Measurements from ENCODE around the gene PROCA1. TPM values are rescaled to one million over a fixed set of nuclear protein-coding genes. Genes with fewer than 3 reads are reported as not detected.

PROCA1 gene
- total and polyA plus RNA-seq, 9 of the 15 experiments (the other 6 are each of a cell fraction or from before 2014, with no cell fraction given) = 0.78 to 16.2 (median 5.6) TPM

DNA sequence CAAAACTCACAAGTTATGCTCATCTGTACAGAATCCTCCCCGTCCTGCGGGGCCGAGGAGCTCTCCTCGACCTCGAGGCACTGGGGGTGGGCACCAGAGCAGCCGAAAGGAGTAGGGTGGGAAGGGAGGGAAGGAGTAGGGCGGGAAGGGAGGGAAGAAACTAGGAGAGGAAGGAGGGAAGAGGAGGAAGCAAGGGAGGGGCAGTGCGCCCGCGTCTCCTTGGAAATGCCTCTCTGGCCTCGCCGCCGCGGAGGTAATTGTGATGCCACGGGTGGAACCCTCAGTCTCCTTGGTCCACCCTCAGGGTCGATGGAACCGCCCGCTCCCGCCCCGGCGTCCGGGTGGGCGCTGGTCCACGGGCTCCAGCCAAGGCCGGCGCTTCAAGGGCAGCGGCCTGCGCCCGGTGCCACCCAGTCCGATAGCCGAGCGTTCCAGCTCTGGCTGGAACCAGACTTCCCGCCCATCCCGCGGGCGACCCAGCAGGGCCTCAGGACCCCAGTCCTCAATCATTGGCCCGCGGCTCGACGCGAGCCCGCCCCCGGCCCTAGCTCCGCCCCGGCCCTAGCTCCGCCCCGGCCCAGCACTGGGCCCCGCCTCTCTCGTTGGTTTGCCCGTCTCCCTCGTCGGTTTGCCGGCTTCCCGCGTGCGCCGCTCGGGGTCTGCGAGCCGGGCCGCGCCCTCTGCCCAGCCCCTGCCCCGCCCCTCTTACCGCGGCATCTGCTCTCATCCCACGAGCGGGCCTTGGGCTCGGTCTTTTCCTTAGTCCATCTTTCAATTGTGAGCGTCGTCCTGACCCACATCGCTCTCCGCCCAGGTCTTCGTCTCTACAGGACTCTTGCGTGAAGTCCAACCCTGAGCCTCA is 596 bp downstream of the PROCA1 start (continued):
- TF ChIP-seq, protein P1, sequence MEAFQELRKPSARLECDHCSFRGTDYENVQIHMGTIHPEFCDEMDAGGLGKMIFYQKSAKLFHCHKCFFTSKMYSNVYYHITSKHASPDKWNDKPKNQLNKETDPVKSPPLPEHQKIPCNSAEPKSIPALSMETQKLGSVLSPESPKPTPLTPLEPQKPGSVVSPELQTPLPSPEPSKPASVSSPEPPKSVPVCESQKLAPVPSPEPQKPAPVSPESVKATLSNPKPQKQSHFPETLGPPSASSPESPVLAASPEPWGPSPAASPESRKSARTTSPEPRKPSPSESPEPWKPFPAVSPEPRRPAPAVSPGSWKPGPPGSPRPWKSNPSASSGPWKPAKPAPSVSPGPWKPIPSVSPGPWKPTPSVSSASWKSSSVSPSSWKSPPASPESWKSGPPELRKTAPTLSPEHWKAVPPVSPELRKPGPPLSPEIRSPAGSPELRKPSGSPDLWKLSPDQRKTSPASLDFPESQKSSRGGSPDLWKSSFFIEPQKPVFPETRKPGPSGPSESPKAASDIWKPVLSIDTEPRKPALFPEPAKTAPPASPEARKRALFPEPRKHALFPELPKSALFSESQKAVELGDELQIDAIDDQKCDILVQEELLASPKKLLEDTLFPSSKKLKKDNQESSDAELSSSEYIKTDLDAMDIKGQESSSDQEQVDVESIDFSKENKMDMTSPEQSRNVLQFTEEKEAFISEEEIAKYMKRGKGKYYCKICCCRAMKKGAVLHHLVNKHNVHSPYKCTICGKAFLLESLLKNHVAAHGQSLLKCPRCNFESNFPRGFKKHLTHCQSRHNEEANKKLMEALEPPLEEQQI (IDR thresholded peaks at IDR 0.05) = no peak
- no peak for TF ChIP-seq ZNF121 (CRISPR knock-in tag; conservative IDR thresholded peaks at IDR 0.05)
- TF ChIP-seq BRF1 (IDR thresholded peaks at IDR 0.05; ENCODE audit: borderline replicate concordance, extremely low read depth, insufficient read length) = no peak
- TF ChIP-seq, protein P2, sequence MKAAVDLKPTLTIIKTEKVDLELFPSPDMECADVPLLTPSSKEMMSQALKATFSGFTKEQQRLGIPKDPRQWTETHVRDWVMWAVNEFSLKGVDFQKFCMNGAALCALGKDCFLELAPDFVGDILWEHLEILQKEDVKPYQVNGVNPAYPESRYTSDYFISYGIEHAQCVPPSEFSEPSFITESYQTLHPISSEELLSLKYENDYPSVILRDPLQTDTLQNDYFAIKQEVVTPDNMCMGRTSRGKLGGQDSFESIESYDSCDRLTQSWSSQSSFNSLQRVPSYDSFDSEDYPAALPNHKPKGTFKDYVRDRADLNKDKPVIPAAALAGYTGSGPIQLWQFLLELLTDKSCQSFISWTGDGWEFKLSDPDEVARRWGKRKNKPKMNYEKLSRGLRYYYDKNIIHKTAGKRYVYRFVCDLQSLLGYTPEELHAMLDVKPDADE (conservative IDR thresholded peaks at IDR 0.05; ENCODE audit: control insufficient read depth, low read depth, low read length) = peak; percentile 79
- peak; percentile 67 for TF ChIP-seq E2F3 (CRISPR knock-in tag; IDR thresholded peaks at IDR 0.05)
- TF ChIP-seq LARP7 (IDR thresholded peaks at IDR 0.05) = no peak
- peak; percentile 75 for TF ChIP-seq ZBED1 (IDR thresholded peaks at IDR 0.05)
- peak; percentile 81 for TF ChIP-seq SMAD4 (CRISPR knock-in tag; conservative IDR thresholded peaks at IDR 0.05)
- no peak; the same call in 1 of the 2 replicates for TF ChIP-seq CHD2 (IDR thresholded peaks at IDR 0.05; ENCODE audit: low read depth, low read length)
- TF ChIP-seq NFYB (IDR thresholded peaks at IDR 0.05; ENCODE audit: extremely low read depth, insufficient read length) = peak; percentile 73
- TF ChIP-seq SETDB1 (IDR thresholded peaks at IDR 0.05; ENCODE audit: low read length) = no peak
- TF ChIP-seq, protein P3, sequence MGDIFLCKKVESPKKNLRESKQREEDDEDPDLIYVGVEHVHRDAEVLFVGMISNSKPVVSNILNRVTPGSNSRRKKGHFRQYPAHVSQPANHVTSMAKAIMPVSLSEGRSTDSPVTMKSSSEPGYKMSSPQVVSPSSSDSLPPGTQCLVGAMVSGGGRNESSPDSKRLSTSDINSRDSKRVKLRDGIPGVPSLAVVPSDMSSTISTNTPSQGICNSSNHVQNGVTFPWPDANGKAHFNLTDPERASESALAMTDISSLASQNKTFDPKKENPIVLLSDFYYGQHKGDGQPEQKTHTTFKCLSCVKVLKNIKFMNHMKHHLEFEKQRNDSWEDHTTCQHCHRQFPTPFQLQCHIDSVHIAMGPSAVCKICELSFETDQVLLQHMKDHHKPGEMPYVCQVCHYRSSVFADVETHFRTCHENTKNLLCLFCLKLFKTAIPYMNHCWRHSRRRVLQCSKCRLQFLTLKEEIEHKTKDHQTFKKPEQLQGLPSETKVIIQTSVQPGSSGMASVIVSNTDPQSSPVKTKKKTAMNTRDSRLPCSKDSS (IDR thresholded peaks at IDR 0.05; ENCODE audit: low read depth, partially characterized antibody) = no peak
- TF ChIP-seq FOXA1 (IDR thresholded peaks at IDR 0.05; ENCODE audit: borderline replicate concordance) = no peak
- no peak for TF ChIP-seq KLF16 (IDR thresholded peaks at IDR 0.05)
- TF ChIP-seq GATAD2A (IDR thresholded peaks at IDR 0.05) = no peak
- TF ChIP-seq RBFOX2 (IDR thresholded peaks at IDR 0.05; ENCODE audit: low read depth, low read length) = peak; percentile 97
- no peak for TF ChIP-seq RBM17 (IDR thresholded peaks at IDR 0.05; ENCODE audit: borderline replicate concordance, low read depth, low read length)
- no peak for TF ChIP-seq DNMT1 (IDR thresholded peaks at IDR 0.05)
- peak; percentile 95 for TF ChIP-seq ZFX (CRISPR knock-in tag; IDR thresholded peaks at IDR 0.05)
- TF ChIP-seq, protein P4, sequence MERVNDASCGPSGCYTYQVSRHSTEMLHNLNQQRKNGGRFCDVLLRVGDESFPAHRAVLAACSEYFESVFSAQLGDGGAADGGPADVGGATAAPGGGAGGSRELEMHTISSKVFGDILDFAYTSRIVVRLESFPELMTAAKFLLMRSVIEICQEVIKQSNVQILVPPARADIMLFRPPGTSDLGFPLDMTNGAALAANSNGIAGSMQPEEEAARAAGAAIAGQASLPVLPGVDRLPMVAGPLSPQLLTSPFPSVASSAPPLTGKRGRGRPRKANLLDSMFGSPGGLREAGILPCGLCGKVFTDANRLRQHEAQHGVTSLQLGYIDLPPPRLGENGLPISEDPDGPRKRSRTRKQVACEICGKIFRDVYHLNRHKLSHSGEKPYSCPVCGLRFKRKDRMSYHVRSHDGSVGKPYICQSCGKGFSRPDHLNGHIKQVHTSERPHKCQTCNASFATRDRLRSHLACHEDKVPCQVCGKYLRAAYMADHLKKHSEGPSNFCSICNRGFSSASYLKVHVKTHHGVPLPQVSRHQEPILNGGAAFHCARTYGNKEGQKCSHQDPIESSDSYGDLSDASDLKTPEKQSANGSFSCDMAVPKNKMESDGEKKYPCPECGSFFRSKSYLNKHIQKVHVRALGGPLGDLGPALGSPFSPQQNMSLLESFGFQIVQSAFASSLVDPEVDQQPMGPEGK (CRISPR knock-in tag; IDR thresholded peaks at IDR 0.05; ENCODE audit: borderline replicate concordance) = no peak
